HG03520 (cell line): ENCODE data around the gene EGFL7.
"Not testable (repeated sequence)": the region's sequence is repeated elsewhere in the genome, so short reads cannot be mapped to it uniquely, and the experiment has no call there.

Source experiments
- ATAC-seq: cut with Tn5 transposase; IDR thresholded peaks from one replicate; pipeline ENCODE4 v1.9.1; 2021; ENCODE audit warnings: mild to moderate bottlenecking, moderate library complexity; ENCODE audit not compliant: unreplicated experiment

EGFL7 gene

DNA sequence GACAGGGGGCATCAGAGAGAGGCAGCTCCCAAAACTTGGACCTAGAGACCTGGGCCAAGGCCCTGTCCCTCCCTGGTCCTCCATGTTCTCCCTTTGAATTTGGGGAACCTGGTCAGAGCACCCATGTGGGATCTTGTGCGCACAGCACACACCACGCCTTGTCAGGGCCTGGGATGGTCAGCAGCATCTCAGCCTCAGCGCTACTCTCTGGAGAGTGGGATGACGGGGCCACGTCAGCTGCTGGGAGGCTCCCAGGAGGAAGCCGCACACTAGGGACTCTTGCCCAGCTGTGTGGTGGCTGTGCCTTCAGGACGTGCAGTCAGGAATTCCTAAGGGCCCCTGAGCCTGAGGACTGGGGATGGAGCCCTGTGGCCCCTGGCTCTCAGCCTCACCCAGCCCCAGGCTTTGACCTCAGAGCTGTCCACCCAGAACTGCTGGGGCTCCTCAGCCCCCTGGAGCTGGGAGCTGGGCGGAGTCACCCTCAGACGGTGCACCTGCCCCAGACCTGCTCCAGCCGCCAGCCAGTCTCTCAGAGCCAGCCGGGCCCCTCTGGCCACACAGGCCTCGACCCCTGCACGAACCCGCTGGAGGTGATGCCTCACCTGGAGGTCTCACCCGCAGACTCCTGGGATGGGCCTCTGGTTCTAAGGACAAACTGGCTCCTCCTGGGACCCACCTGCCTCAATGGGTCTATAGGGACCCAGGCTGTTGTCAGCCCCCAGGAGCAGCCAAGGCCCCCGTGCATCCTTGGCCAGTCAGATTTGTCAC lies 38.3 kb upstream of the EGFL7 start:
- no peak for ATAC-seq

DNA sequence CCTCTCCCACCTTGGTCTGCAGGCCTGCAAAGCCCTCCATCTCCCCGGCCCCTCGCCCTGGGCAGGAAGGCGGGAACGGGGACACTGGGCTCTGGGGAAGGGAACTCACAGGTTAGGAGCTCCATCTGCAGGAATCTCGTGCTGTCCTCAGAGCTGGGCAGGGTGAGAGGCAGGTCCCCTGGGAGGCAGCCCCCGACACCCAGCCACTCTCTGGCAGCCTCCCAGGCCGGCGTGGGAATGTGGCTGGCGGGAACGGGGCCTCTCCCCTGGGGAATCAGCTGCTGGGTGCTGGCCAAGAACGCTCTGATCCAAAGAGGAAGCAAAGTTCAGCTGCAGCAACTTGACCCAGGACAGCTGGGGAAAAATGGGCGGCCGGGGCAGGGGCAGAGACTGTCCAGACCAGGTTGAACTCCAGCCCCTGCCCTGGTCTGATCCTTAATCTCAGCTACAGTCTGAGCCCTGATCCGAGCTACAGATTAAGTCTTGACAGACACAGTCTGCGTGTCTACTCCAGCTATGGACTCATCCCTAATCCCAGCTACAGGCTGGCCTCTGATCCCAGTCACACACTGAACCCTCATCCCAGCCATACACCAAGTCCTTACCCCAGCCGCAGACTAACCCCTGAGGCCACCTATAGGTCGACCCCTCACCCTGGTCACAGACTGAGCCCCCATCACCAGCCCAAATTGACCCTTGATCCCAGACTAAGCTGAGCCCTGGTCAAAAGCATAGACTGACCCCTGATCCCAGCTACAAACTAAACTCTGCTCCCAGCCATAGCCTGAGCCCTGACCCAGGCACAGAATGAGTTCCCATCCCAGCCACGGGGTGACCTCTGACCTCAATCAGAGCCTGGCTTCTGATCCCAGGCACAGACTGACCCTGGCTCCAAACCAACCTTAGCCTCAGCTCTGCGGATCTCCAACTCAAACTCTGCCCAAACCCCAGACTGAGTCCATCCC lies 37.3 kb upstream of the EGFL7 start:
- no peak for ATAC-seq

DNA sequence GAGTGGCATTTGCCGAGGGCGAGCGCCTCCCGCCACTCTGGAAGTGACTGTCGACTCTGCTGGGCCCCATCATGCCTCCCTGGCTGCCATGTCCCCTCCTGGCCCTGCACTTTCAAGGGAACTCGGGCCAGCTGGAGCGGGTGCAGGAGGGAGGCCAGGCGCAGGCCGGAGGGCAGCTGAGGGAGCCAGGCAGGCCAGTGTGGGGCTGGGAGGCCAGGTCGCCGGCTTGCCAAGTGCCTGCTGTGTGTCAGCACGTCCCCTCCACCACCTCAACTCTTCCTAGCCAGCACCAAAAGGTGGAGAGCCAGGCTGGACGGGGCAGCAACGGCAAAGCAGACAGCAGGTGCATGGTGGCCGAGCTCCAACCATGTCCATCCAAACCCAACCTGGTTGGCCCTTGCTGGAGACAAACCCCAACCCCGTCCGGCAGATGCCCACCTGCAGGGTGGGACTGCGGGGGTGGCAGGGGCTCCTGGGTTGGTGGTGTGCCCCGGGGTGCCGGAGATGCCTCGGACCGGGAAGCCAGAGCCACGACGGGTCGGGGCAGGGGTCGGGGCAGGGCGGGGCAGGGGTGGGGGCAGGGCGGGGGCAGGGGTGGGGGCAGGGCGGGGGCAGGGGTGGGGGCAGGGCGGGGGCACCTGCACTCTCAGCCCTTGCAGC lies 36.5 kb upstream of the EGFL7 start:
- no peak for ATAC-seq

DNA sequence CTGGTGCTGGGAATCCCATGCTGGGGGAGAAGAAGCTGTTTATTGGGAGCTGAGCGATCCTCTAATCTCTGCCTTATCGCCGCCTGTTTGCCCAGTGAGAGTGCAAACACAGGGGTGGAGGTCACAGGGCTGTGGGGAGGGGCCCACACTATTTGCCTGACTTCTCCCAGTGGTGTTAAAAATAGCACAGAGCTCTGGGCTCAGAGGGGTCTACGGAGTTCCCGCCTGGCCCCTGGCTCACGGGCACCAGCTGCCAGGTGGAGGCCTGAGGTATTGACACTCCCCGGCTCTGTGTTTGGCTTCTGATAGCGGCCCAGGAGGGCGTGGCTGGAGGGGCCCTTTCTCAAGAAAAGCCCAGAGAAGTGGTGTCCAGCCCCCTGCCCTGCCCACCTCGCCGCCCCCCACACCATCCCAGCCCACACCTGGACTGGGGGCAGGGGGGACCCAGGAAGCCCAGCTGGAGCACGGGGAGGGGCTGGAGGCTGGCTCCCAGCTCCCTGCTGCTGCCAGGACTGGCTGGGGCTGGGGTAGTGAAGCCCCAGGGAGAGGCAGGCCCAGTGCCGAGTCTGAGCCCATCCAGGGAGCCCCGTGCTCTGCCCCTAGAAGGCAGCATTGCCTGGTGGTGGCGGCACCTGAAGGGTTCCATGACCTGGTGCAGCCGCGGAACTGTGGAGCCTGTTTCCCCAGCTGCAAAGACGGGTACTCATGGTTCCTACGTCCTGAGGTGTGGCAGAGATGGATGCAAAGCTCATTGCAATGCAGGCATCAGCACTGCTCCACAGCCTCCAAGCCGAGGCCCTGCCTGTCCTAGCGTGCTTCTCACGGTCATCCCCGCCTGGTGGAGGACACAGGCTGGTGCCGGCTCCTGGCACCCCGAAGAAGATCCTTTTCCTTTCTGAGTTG lies 35.7 kb upstream of the EGFL7 start:
- no peak for ATAC-seq

DNA sequence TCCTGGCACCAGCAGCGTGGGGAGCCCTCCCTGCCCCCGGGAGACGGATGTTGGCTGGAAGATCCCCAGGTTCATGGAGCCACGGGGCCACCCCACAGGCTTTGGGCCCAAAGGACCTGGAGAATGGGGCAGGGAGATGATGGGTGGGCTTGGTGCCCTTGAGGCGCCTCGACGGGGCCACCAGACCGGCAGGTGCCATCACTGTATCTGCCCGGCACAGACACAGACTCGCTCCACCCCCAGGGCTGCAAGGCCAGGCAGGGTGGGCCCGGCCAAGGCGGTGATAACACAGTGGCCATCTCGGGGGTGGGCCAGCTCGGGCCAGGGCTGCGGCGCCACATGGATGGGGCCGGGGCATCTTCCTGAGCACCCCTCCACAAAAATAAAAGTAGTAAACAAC lies 35.0 kb upstream of the EGFL7 start:
- ATAC-seq = no peak

DNA sequence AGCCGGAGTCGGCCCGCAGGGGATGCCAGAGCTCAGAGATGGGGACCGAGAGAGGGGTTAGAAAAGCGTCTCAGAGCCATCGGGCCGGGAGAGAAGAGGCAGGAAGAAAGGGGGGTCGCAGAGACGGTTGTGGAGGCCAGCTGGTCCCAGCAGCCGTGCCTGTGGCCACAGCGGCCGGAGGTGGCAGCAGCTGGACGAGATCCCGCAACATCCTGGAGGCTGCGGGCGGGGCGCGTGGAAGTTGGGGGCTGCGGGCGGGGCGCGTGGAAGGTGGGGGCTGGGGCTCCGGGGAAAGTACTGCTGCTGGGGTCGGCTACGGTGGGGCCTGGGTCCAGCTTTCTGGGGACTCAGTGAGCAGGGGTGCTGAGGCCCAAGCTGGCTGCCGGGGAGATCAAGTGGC lies 34.4 kb upstream of the EGFL7 start:
- ATAC-seq = no peak

DNA sequence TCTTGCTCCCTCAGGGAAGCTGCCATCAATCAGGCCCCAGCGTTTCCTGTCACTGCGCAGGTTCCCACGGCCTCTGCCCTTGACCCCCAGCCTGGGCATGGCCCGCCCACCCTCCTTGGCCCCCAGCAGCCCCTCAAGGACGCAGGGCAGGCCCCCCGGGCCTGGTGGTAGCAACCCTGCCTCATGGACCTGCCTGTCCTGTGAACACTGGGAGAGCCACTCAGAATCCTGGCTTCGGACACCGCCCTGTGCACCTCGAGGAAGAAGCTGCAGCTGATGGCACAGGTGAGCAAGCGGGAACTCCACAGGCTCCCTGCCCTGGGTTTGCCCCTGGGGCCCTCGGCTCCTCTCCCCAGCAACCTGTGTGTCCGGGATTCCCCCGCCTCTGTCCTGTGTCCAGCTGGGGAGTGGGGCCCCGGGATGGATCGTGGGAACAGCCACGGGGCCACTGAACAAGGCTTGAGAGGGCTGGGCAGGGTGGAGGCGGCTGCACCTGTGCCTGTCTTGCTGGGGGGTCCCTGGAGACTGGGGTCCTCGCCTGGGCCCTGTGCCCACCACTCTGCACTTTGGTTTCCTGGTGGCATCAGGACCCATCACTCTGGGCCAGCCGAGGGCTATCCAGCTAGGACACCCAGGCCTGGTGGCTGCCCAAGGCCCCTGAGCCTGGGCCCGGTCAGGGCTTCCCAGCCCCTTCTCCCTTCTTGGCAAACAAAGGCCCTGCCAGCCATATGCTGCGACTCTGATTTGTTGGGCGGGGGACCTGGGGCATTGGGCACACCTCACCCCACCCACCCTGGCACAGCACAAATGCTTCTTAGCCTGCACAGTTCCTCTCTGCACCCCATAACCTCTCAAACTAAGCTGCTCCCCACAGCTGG lies 33.5 kb upstream of the EGFL7 start:
- no peak for ATAC-seq

DNA sequence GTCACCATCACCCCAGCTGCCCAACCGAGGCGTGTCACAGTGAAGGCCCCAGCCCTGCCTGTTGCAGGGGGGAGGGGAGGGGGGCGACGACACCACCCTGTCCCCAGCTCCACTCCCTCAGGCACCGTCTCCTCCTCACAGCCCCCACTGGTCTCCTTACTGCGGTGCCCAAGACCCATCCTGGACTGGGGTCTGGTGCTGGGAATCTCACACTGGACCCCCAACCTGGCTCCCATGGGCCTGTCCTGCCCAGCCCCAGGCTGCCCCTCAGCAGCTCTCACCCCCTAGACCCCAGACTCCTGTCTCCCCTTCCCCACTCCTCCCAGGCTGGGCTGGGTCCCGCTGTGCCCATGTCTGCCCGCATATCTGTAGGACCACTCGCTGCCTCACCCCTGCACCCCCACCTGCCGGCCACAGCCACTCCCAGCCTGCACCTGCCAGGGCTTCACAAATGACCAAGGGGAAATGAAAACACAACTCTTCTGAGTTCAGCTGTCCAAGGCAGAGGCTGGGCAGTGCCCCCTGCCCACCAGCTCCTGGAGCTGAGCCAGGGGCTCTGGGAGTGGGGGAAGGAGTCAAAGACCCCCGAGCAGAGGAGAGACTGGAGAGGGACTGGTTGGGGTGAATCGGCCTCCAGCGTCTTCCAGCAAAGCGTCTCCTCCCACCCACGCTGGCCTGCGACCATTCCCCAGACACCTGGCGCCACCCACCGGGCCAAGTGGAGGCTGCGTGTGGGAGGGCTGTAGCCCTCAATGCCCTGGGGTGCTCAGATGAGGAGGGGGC lies 32.6 kb upstream of the EGFL7 start:
- no peak for ATAC-seq

DNA sequence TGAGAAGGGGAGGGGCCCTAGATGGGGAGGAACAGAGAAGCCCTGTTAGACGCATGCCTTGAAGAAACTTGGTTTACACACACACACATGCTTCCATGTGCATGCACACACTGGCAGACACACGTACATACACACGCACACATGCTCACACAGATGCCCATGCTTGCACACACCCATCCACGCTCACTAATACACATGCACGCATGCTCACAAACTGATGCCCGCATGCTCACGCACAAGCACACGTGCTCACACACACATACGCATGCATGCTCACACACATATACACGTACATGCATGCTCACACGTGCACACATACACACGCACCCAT lies 32.1 kb upstream of the EGFL7 start:
- ATAC-seq = no peak

DNA sequence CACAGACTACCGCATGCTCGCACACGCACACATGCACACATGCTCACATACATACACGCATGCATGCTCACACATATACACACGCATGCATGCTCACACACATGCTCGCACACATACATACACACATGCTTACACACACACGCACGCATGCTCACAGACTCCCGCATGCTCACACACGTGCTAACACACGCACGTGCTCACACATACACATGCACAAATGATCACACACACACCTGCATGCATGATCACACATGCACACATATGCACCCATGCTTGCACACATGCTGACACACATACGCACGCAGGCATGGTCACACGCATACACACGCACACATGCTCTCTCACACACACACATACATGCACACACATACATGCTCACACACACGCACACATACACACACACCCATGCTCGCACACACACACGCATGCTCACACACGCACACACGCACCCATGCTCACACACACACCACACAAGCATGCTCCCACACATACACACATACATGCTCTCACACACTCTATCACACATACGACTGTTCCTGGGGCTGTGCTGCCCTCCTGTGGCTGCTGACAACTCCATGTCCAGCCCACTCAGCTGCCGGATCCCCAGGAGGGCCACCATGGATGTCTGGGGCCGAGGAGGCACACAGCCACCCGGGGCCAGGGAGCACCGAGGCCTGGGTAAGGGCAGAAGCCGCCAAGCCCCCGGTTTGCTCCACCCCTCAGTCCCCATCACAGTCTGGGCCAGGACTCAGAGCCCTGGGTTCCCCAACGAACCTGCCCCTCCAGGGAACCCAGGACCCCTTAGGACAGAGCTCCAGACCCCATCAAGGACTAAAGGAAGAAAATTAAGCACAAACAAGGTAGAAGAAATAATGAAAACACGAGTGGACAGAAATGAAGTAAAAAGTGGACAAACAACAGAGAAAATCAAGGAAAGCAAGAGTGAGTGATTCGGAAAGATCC lies 31.4 kb upstream of the EGFL7 start:
- no peak for ATAC-seq

DNA sequence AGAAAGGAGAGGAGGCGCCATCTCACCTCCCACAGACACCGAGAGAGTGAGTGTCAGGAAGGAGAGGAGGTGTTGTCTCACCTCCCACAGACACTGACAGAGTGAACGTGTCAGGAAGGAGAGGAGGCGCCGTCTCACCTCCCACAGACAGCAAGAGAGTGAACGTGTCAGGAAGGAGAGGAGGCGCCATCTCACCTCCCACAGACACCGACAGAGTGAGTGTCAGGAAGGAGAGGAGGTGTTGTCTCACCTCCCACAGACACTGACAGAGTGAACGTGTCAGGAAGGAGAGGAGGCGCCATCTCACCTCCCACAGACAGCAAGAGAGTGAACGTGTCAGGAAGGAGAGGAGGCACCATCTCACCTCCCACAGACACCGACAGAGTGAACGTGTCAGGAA lies 30.6 kb upstream of the EGFL7 start:
- not testable (repeated sequence) for ATAC-seq

DNA sequence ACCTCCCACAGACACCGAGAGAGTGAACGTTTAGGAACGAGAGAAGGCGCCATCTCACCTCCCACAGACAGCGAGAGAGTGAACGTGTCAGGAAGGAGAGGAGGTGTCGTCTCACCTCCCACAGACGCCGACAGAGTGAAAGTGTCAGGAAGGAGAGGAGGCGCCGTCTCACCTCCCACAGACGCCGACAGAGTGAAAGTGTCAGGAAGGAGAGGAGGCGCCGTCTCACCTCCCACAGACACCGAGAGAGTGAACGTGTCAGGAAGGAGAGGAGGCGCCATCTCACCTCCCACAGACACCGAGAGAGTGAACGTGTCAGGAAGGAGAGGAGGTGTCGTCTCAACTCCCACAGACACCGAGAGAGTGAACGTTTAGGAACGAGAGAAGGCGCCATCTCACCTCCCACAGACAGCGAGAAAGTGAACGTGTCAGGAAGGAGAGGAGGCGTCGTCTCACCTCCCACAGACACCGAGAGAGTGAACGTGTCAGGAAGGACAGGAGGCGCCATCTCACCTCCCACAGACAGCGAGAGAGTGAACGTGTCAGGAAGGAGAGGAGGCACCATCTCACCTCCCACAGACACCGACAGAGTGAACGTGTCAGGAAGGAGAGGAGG lies 30.1 kb upstream of the EGFL7 start:
- not testable (repeated sequence) for ATAC-seq

DNA sequence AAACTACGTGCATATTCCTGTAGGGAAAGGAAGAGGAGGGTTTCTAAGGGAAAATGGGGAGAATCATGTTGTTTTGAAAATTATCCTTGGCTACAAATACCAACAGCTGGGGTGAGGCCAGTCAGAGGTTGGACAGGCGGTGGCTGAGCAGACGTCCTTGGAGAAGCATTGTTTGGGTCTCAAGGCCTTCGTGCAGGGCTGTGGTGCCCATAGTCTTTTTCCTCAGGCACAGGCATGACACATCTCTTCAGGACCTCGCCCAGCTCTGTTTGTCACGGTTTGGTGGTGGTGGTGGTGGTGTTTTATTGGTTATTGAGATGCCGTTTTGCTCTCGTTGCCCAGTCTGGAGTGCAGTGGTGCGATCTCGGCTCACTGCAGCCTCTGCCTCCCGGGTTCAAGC lies 27.8 kb upstream of the EGFL7 start:
- ATAC-seq = no peak

DNA sequence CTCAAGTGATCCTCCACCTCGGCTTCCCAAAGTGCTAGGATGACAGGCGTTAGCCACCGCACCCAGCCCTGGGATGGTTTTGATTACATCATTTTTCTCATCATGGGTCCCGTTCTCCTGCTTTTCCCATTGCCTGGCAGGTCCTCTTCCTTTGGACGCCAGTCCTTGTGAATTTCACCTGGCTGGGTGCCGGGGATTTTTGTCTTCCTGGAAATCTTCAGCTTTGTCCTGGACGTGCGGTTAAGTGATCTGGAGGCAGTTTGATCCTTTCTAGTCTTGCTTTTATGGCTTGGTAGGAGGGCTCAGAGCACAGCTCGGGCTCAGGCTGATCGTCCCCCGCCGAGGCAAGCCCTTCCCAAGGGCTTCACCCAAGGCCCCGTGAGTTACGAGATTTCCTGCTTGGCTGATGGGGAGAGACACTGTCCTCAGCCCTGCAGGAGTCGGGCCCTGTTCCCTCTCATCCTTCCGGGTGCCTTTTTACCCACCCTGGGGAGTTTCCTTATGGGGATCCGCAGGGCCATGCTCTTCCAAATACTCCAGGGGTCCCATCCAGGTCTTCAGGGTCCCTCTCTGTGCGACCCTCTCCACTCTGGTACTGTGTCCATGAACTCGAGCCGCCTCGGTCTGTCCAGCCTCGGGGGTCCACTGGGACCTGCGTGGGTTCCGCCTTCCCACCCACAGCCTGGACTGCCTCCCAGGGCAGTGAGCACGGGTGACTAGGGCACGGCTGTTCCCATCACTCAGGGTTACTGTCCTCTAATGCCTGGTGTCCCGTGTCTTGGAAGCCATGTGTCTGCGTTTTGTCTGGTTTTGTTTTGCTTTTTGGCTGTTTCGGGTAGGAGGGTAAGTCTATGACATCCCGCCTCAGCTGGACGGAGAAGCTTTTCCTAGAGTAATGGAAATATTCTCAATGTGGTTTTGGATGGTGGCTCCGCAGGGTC lies 22.3 kb upstream of the EGFL7 start:
- ATAC-seq = no peak

DNA sequence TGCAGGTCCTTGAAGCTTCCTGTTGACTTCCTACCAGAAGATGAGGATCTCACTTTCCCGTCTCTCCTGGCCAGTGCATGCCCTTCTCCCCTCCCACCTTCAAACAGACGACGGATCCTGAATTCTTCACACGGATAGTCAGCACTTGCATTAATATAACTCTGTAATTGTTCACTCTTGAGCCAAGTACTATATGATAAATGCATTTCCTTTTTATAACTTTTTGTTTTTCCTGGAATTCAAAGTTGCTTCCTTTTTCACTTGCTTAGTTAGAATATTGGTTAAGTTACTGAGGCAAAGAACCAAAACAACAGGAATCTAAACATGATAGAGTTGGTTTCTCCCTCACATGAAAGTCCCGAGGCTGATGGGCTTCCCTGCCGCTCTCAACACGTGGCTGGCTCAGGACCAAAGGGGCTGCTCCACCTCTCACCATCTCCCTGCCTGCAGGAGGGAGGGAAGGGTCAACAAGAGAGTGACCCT lies 20.2 kb upstream of the EGFL7 start:
- no peak for ATAC-seq
